ENCODE data around the gene SKI. TPM values are rescaled to one million over a fixed set of nuclear protein-coding genes. Genes with fewer than 3 reads are reported as not detected.

SKI gene
- total and polyA plus RNA-seq, 9 of the 15 experiments (the other 6 are each of a cell fraction or from before 2014, with no cell fraction given) = 0.10 to 60.5 (median 4.6) TPM

DNA sequence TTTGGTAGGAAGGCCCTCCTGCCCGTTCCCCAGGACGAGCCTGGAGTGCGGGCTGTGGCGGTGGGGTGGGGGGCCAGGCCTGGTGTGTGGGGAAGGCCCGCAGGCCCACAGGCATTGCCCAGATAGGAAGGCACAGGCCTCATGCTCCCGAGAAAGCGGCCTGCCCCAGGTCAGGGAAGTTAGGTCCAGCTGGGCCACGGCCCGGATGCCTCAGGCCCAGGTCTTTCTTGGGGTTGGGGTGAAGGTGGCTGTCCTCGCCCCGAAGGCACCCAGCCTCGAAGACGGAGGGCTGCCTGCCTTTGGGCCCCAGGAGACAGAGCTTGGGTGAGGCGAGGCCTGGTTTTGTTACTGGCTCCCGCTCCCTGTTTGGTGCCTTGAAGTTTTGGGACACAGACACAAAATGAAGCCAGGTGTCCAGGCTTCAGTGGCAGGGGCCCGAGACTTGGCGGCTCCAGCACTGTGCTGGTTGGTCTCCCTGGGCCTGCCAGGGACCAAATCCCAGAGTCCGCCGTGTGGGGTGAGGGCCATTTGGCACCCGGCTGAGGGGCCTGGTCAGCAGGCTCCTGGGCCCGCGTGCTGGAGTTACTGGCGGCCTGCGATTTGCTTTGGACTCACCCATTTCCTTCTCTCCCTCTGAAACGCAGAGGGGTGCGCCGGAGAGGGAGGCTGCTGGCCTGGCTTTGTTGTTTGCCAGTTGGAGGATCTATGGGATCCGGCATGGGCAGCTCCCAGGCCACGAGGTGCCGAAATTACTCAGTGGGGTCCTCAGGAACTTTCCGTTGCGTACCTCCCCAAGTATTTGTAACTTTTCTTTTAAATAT is 2.0 kb downstream of the SKI start (continued):
- TF ChIP-seq CBFB (CRISPR knock-in tag; IDR thresholded peaks at IDR 0.05) (no peak), JUNB (CRISPR knock-in tag; conservative IDR thresholded peaks at IDR 0.05) (no peak; the same call in 1 of the 2 replicates), GTF2F1 (IDR thresholded peaks at IDR 0.05; ENCODE audit: low read depth, low read length) (peak; percentile 11; the same call in 1 of the 2 replicates)
- TF ChIP-seq, protein P1, sequence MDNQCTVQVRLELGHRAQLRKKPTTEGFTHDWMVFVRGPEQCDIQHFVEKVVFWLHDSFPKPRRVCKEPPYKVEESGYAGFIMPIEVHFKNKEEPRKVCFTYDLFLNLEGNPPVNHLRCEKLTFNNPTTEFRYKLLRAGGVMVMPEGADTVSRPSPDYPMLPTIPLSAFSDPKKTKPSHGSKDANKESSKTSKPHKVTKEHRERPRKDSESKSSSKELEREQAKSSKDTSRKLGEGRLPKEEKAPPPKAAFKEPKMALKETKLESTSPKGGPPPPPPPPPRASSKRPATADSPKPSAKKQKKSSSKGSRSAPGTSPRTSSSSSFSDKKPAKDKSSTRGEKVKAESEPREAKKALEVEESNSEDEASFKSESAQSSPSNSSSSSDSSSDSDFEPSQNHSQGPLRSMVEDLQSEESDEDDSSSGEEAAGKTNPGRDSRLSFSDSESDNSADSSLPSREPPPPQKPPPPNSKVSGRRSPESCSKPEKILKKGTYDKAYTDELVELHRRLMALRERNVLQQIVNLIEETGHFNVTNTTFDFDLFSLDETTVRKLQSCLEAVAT (IDR thresholded peaks at IDR 0.05) = no peak
- TF ChIP-seq, protein P2, sequence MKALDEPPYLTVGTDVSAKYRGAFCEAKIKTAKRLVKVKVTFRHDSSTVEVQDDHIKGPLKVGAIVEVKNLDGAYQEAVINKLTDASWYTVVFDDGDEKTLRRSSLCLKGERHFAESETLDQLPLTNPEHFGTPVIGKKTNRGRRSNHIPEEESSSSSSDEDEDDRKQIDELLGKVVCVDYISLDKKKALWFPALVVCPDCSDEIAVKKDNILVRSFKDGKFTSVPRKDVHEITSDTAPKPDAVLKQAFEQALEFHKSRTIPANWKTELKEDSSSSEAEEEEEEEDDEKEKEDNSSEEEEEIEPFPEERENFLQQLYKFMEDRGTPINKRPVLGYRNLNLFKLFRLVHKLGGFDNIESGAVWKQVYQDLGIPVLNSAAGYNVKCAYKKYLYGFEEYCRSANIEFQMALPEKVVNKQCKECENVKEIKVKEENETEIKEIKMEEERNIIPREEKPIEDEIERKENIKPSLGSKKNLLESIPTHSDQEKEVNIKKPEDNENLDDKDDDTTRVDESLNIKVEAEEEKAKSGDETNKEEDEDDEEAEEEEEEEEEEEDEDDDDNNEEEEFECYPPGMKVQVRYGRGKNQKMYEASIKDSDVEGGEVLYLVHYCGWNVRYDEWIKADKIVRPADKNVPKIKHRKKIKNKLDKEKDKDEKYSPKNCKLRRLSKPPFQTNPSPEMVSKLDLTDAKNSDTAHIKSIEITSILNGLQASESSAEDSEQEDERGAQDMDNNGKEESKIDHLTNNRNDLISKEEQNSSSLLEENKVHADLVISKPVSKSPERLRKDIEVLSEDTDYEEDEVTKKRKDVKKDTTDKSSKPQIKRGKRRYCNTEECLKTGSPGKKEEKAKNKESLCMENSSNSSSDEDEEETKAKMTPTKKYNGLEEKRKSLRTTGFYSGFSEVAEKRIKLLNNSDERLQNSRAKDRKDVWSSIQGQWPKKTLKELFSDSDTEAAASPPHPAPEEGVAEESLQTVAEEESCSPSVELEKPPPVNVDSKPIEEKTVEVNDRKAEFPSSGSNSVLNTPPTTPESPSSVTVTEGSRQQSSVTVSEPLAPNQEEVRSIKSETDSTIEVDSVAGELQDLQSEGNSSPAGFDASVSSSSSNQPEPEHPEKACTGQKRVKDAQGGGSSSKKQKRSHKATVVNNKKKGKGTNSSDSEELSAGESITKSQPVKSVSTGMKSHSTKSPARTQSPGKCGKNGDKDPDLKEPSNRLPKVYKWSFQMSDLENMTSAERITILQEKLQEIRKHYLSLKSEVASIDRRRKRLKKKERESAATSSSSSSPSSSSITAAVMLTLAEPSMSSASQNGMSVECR (CRISPR knock-in tag; IDR thresholded peaks at IDR 0.05) = no peak

Measured in K562 (cell line).